Endothelial cell of umbilical vein (primary cell): ENCODE data around the gene SURF1. TPM values are rescaled to one million over a fixed set of nuclear protein-coding genes. Genes with fewer than 3 reads are reported as not detected.

Experiments used
- BruUV-seq: library from RNA; stranded (reverse); fragments of 400-500 nt; replicated peaks from 2 replicates; lab custom pipeline; 2021; lab: Mats Ljungman, UMichigan
- CTCF ChIA-PET: fragments of 300-600, 350-600 bp; sonication (Branson Sonifier 250); formaldehyde crosslinking; loops from one replicate; lab custom pipeline; 2021; ENCODE audit warnings: antibody characterized with exemption, inconsistent platforms; lab: Charles Lee
- POLR2A ChIA-PET: fragments of 300-600, 350-600 bp; sonication (Branson Sonifier 250); formaldehyde crosslinking; loops from one replicate; lab custom pipeline; 2021; ENCODE audit warnings: antibody characterized with exemption, inconsistent platforms; lab: Charles Lee
- DNase-seq: peaks from one replicate; pipeline ENCODE4 v3.0.0-alpha.2; 2011; ENCODE audit warnings: low read depth, low spot score
- FAIRE-seq: peaks from 2 replicates; lab custom pipeline; 2011; peaks lifted over from hg19 to GRCh38; lab: Jason Lieb, UNC
- H2AFZ ChIP-seq: 2 replicates; pipeline ENCODE4 v1.6.0; 2012; ENCODE audit warnings: low read depth, low read length, control low read depth, inconsistent platforms
- H3K27ac ChIP-seq: 2 replicates; pipeline ENCODE4 v1.5.1; 2011; ENCODE audit warnings: low read depth, mild to moderate bottlenecking, control low read depth, low read length, moderate library complexity; ENCODE audit not compliant: insufficient read depth
- H3K27me3 ChIP-seq, 2 experiments: 2 replicates each; pipeline versions ENCODE4 v1.6.0 to v1.6.1; 2011; ENCODE audit warnings: low read length in 2 of 2, mixed read lengths in 1 of 2; ENCODE audit not compliant: control insufficient read depth in 2 of 2, insufficient read depth in 2 of 2
- H3K36me3 ChIP-seq, 2 experiments: 2 replicates in 1 of 2; 3 replicates in 1 of 2; pipeline ENCODE4 v1.5.1; 2011; ENCODE audit warnings: low read length in 2 of 2, mild to moderate bottlenecking in 1 of 2, moderate library complexity in 1 of 2; ENCODE audit not compliant: control insufficient read depth in 2 of 2, insufficient read depth in 2 of 2; ENCODE audit errors: extremely low read depth in 1 of 2
- H3K4me1 ChIP-seq: 3 replicates; pipeline ENCODE4 v1.5.1; 2011; ENCODE audit warnings: mild to moderate bottlenecking, low read length; ENCODE audit not compliant: control insufficient read depth, insufficient read depth; ENCODE audit errors: extremely low read depth
- H3K4me2 ChIP-seq: 2 replicates; pipeline ENCODE4 v1.6.1; 2011; ENCODE audit warnings: low read length, control low read depth, mixed read lengths; ENCODE audit not compliant: insufficient read depth
- H3K4me3 ChIP-seq, 3 experiments: fragments of 200-600 bp in 1 of 3; sonication (generic), shearing (Covaris generic) in 1 of 3; replicated peaks in 1 of 3; 2 replicates each; pipeline ENCODE4 v1.5.1; 2011 to 2016; ENCODE audit warnings: control low read depth in 3 of 3, low read length in 3 of 3, mild to moderate bottlenecking in 2 of 3, inconsistent platforms in 1 of 3, low read depth in 1 of 3, moderate library complexity in 1 of 3; ENCODE audit not compliant: insufficient read depth in 1 of 3
- H3K79me2 ChIP-seq: 2 replicates; pipeline ENCODE4 v1.6.0; 2012; ENCODE audit warnings: low read length, inconsistent platforms; ENCODE audit not compliant: control insufficient read depth, insufficient read depth
- H3K9ac ChIP-seq: replicated peaks from 2 replicates; pipeline ENCODE3; 2011; ENCODE audit warnings: low read length, control low read depth; ENCODE audit not compliant: insufficient read depth; ENCODE audit errors: extremely low read depth
- H3K9me1 ChIP-seq: replicated peaks from 3 replicates; pipeline ENCODE4 v1.6.0; 2011; ENCODE audit warnings: mild to moderate bottlenecking, low read length; ENCODE audit not compliant: control insufficient read depth, insufficient read depth; ENCODE audit errors: extremely low read depth
- H3K9me3 ChIP-seq: replicated peaks from 2 replicates; pipeline ENCODE4 v1.5.1; 2012; ENCODE audit warnings: low read length, inconsistent platforms; ENCODE audit not compliant: control insufficient read depth, insufficient read depth
- H4K20me1 ChIP-seq: replicated peaks from 2 replicates; pipeline ENCODE3; 2011; ENCODE audit warnings: mild to moderate bottlenecking, low read length; ENCODE audit not compliant: control insufficient read depth, insufficient read depth; ENCODE audit errors: extremely low read depth
- EZH2 ChIP-seq: IDR thresholded peaks from 2 replicates; pipeline ENCODE4 v1.6.1; 2012; ENCODE audit warnings: borderline replicate concordance, low read depth, mild to moderate bottlenecking, moderate library complexity, low read length, inconsistent platforms; ENCODE audit not compliant: severe bottlenecking
- FOS ChIP-seq: IDR thresholded peaks from 2 replicates; pipeline ENCODE4 v1.6.1; 2011; ENCODE audit warnings: mild to moderate bottlenecking, low read length, moderate library complexity, borderline replicate concordance; ENCODE audit not compliant: insufficient read depth
- GATA2 ChIP-seq: IDR thresholded peaks from 2 replicates; pipeline ENCODE4 v1.7.0; 2011; ENCODE audit warnings: low read depth, mild to moderate bottlenecking, moderate library complexity, mixed read lengths, low read length; ENCODE audit not compliant: insufficient read length, insufficient read depth
- JUN ChIP-seq: IDR thresholded peaks from 2 replicates; pipeline ENCODE4 v1.6.1; 2011; ENCODE audit warnings: borderline replicate concordance, low read depth; ENCODE audit not compliant: insufficient read length, insufficient read depth
- MYC ChIP-seq: IDR thresholded peaks from one replicate; pipeline ENCODE4 v1.6.1; 2011; ENCODE audit warnings: mild to moderate bottlenecking, low read depth, low read length
- POLR2A ChIP-seq: IDR thresholded peaks from 2 replicates; pipeline ENCODE4 v1.6.1; 2012; ENCODE audit warnings: low read depth, mild to moderate bottlenecking, control low read depth, low read length
- POLR2AphosphoS5 ChIP-seq: IDR thresholded peaks from 2 replicates; pipeline ENCODE4 v1.6.1; 2012; ENCODE audit warnings: low read depth, mild to moderate bottlenecking, control low read depth, low read length, moderate library complexity; ENCODE audit not compliant: insufficient read depth
- dilution Hi-C: fragments of 300-500 bp; cut with MboI; formaldehyde crosslinking; loops from one replicate; pipeline ENCODE4 v1.15.0; 2019; ENCODE audit warnings: low sequenced_read_pairs; ENCODE audit not compliant: extremely low pct_ligation_motif_present
- intact Hi-C: fragments of 100-400 bp; cut with micrococcal nuclease; formaldehyde crosslinking; loops from one replicate; pipeline ENCODE4 v1.10.0; 2022
- polyA plus RNA-seq, 4 experiments: library from polyadenylated mRNA; depleted of rRNA in 3 of 4; stranded (reverse) in 3 of 4; unstranded in 1 of 4; fragments of >200 nt; gene quantifications; 2 replicates each; pipeline versions ENCODE4 v1.2.1 to v1.2.3, GENCODE V29; 2011 to 2012; ENCODE audit warnings: missing spikeins in 1 of 4
- total RNA-seq: library from RNA; stranded (reverse); gene quantifications from 2 replicates; pipeline ENCODE4 v1.2.3, GENCODE V29; 2021
- TF ChIP-seq, protein P1 (sequence below), 2 donors: IDR thresholded peaks; 1 replicate in 1 of 2; 2 replicates in 1 of 2; pipeline ENCODE4 v1.5.1; 2011; ENCODE audit warnings: low read length in 2 of 2, mild to moderate bottlenecking in 2 of 2, moderate library complexity in 2 of 2, control low read depth in 1 of 2, inconsistent platforms in 1 of 2, low read depth in 1 of 2; ENCODE audit not compliant: insufficient read depth in 1 of 2; ENCODE audit errors: extremely low read depth in 1 of 2

The SURF1 gene
- total and polyA plus RNA-seq, 2 donors (not counting 3 experiments of a cell fraction or from before 2014, with no cell fraction given) = 22.8 to 27.1 TPM

DNA sequence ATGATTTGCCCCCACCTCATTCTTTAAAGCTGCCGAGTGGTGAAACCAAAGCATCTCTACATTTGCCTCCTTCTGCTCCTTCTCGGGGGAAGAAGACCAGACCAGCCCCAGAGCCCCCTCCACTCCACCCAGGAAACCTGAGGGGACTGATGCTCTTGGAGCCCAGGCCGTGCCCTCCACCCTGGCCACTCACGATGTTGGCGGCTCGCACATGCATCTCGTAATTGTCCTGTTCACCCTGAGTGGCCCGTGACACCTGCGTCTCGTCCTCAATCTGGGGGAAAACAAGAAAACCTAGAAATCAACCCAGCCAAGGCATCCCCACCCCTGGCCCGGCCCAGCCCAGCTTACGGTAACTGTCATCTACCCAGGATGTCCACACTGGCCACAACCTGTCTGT lies 11.3 kb downstream of the SURF1 start:
- no TSS peak for BruUV-seq

DNA sequence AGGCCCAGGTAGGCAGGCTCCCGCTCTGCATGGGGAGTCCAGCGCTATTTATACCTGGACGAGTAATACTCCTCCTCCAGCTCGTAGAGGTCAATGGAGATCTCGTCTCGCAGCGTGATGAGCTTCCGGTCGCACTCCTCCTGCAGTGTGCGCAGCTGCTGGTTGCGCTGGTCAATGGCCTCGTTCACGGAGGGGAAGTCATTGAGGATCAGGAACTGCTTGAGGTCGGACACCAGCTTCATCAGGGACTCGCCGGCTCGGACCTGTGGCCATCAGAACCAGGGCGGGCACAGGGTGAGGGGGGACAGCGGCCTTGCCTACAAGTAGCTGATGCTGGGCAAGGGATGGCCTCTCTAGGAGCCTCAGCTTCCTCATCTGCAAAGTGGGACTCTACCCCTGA lies 12.2 kb downstream of the SURF1 start:
- Histone ChIP-seq H3K4me3 (no peak overlapping the region), H3K79me2 (peaks cover 26% of the 10 kb centered on the region), H3K27ac (no peak overlapping the region), H2AFZ (no peak overlapping the region), H3K4me1 (peaks cover under 1% of the 10 kb centered on the region), H3K9ac (no peak overlapping the region), H3K27me3 (no peaks in the 10 kb centered on the region), H3K9me3 (no peaks in the 10 kb centered on the region), H4K20me1 (no peaks in the 10 kb centered on the region), H3K4me2 (no peak overlapping the region), H3K9me1 (no peaks in the 10 kb centered on the region), H3K36me3 (peaks cover 5 to 45% of the 10 kb centered on the region in 2 experiments)
- dilution Hi-C loops (no loop called here), intact Hi-C loops (no loop called here)
- POLR2A ChIA-PET = no interaction called here
- no TSS peak for BruUV-seq
- CTCF ChIA-PET = no interaction called here
- no peak for FAIRE-seq
- DNase-seq = no peak
- TF ChIP-seq GATA2 (no peak), EZH2 (no peak), POLR2AphosphoS5 (no peak), POLR2A (no peak), JUN (no peak), FOS (no peak), MYC (no peak)
- TF ChIP-seq, protein P1, sequence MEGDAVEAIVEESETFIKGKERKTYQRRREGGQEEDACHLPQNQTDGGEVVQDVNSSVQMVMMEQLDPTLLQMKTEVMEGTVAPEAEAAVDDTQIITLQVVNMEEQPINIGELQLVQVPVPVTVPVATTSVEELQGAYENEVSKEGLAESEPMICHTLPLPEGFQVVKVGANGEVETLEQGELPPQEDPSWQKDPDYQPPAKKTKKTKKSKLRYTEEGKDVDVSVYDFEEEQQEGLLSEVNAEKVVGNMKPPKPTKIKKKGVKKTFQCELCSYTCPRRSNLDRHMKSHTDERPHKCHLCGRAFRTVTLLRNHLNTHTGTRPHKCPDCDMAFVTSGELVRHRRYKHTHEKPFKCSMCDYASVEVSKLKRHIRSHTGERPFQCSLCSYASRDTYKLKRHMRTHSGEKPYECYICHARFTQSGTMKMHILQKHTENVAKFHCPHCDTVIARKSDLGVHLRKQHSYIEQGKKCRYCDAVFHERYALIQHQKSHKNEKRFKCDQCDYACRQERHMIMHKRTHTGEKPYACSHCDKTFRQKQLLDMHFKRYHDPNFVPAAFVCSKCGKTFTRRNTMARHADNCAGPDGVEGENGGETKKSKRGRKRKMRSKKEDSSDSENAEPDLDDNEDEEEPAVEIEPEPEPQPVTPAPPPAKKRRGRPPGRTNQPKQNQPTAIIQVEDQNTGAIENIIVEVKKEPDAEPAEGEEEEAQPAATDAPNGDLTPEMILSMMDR (IDR thresholded peaks at IDR 0.05; ENCODE audit: extremely low read depth in 1 of 2, insufficient read depth in 1 of 2, low read depth in 1 of 2, low read length in 2 of 2) = no peak

More for the DNA sequence above, 11.3 kb downstream of the SURF1 start:
- no peak for FAIRE-seq
- Histone ChIP-seq H3K4me3 (no peak overlapping the region), H3K27me3 (no peaks in the 10 kb centered on the region), H3K79me2 (peaks cover 35% of the 10 kb centered on the region), H3K9ac (no peak overlapping the region), H3K9me1 (no peaks in the 10 kb centered on the region), H3K36me3 (peaks cover 5 to 44% of the 10 kb centered on the region in 2 experiments), H4K20me1 (no peaks in the 10 kb centered on the region), H3K27ac (no peak overlapping the region), H2AFZ (no peak overlapping the region), H3K9me3 (no peaks in the 10 kb centered on the region), H3K4me1 (peaks cover 9% of the 10 kb centered on the region), H3K4me2 (no peak overlapping the region)
- dilution Hi-C loops (no loop called here), intact Hi-C loops (loop anchor here (5.0 kb wide), 1 partner anchor 158 kb away; no protein-coding TSS in a partner anchor)
- ChIA-PET CTCF (no interaction called here), POLR2A (no interaction called here)
- no peak for DNase-seq
- no peak for TF ChIP-seq EZH2
